Measurements from ENCODE around the gene EPS8L3.
"Not testable (repeated sequence)": the region's sequence is repeated elsewhere in the genome, so short reads cannot be mapped to it uniquely, and the experiment has no call there.

GRCh38 chr1:109756325-109756724 lies 7.4 kb downstream of the EPS8L3 start:
- TF ChIP-seq CTCF (IDR thresholded peaks at IDR 0.05 in 2 of 3, conservative IDR thresholded peaks at IDR 0.05 in 1 of 3; ENCODE audit: control insufficient read depth in 2 of 3, extremely low read depth in 1 of 3, insufficient read depth in 1 of 3, low read depth in 3 of 3, low read length in 3 of 3); KDM1A (IDR thresholded peaks at IDR 0.05; ENCODE audit: borderline replicate concordance); POLR2AphosphoS5 (IDR thresholded peaks at IDR 0.05; ENCODE audit: low read length); USF2 (IDR thresholded peaks at IDR 0.05; ENCODE audit: borderline replicate concordance, low read depth, low read length); EZH2 (IDR thresholded peaks at IDR 0.05; ENCODE audit: borderline replicate concordance, control insufficient read depth, low read depth, low read length): not testable (repeated sequence)

All from GM12878 (cell line).